ENCODE measurements around the gene OR2A14. TPM values are rescaled to one million over a fixed set of nuclear protein-coding genes. Genes with fewer than 3 reads are reported as not detected.
"Not testable (repeated sequence)": the region's sequence is repeated elsewhere in the genome, so short reads cannot be mapped to it uniquely, and the experiment has no call there.

The OR2A14 gene
- total RNA-seq, 1 experiment from 2014 or later, result not detected

GRCh38 chr7:144178380-144179164, 55.6 kb downstream of the OR2A14 start:
- not testable (repeated sequence) for H3K4me1 Mint-ChIP-seq; H3K27me3 Mint-ChIP-seq (ENCODE audit: low read depth); H2BK20ac ChIP-seq (ENCODE audit: low read depth, low read length, poor library complexity, severe bottlenecking); H3K14ac ChIP-seq (ENCODE audit: insufficient read depth, low read length); H3T11ph ChIP-seq (ENCODE audit: low read length); H3K9ac ChIP-seq (ENCODE audit: extremely low read depth, insufficient read length, low read length); H3K36me3 Mint-ChIP-seq (ENCODE audit: insufficient read depth in 1 of 3, low read depth in 3 of 3); H3K79me1 ChIP-seq (ENCODE audit: insufficient read depth, low read depth, low read length, poor library complexity, severe bottlenecking); H3K23ac ChIP-seq (ENCODE audit: insufficient read length, low read depth, low read length); H2BK5ac ChIP-seq (ENCODE audit: insufficient read length, low read length); H3K23me2 ChIP-seq (ENCODE audit: insufficient read length, low read depth, low read length, poor library complexity, severe bottlenecking); H4K8ac ChIP-seq (replicated peaks; ENCODE audit: insufficient read length, low read depth, low read length); H3K4ac ChIP-seq (ENCODE audit: low read depth, low read length); H2BK15ac ChIP-seq (ENCODE audit: low read depth, low read length); H3K27ac Mint-ChIP-seq; H2BK120ac ChIP-seq (ENCODE audit: low read depth, low read length, poor library complexity, severe bottlenecking); H3K4me3 Mint-ChIP-seq; H3K27ac ChIP-seq (ENCODE audit: insufficient read length, low read depth, low read length); H4K5ac ChIP-seq (ENCODE audit: insufficient read length, low read depth, low read length); H3K79me2 ChIP-seq (ENCODE audit: insufficient read depth, low read length); H3K9me3 ChIP-seq (ENCODE audit: control insufficient read depth, low read depth, low read length); H3K27me3 ChIP-seq (ENCODE audit: insufficient read depth, low read length); H2AK5ac ChIP-seq (ENCODE audit: insufficient read length, low read length); H3K56ac ChIP-seq (ENCODE audit: insufficient read length, low read depth, low read length); H2BK12ac ChIP-seq (ENCODE audit: insufficient read length, low read depth, low read length); H4K20me1 ChIP-seq (ENCODE audit: control insufficient read depth, insufficient read depth, insufficient read length); H3K18ac ChIP-seq (ENCODE audit: insufficient read length, low read depth, low read length); H3K4me2 ChIP-seq (ENCODE audit: insufficient read depth, insufficient read length, low read length); H3K4me1 ChIP-seq (ENCODE audit: insufficient read depth, low read length); H4K91ac ChIP-seq (ENCODE audit: insufficient read length, low read depth, low read length); H3K9me3 Mint-ChIP-seq; H2AFZ ChIP-seq (ENCODE audit: low read length)
- no CpG with 5 or more reads among the region's 10 CpGs for WGBS (ENCODE audit: extremely low coverage, insufficient read length, low lambda C conversion rate)
- DNase-seq, result peak; percentile 54
- TF ChIP-seq, protein P1, sequence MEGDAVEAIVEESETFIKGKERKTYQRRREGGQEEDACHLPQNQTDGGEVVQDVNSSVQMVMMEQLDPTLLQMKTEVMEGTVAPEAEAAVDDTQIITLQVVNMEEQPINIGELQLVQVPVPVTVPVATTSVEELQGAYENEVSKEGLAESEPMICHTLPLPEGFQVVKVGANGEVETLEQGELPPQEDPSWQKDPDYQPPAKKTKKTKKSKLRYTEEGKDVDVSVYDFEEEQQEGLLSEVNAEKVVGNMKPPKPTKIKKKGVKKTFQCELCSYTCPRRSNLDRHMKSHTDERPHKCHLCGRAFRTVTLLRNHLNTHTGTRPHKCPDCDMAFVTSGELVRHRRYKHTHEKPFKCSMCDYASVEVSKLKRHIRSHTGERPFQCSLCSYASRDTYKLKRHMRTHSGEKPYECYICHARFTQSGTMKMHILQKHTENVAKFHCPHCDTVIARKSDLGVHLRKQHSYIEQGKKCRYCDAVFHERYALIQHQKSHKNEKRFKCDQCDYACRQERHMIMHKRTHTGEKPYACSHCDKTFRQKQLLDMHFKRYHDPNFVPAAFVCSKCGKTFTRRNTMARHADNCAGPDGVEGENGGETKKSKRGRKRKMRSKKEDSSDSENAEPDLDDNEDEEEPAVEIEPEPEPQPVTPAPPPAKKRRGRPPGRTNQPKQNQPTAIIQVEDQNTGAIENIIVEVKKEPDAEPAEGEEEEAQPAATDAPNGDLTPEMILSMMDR (conservative IDR thresholded peaks at IDR 0.05), result peak; percentile 71

- not testable (repeated sequence) for H2BK12ac ChIP-seq (ENCODE audit: insufficient read length, low read depth, low read length); H3K4me1 Mint-ChIP-seq; H3K4me1 ChIP-seq (ENCODE audit: insufficient read depth, low read length); H3K27ac Mint-ChIP-seq; H3K79me1 ChIP-seq (ENCODE audit: insufficient read depth, low read depth, low read length, poor library complexity, severe bottlenecking); H2AFZ ChIP-seq (ENCODE audit: low read length); H3K23ac ChIP-seq (ENCODE audit: insufficient read length, low read depth, low read length); H3K9me3 Mint-ChIP-seq; H2BK15ac ChIP-seq (ENCODE audit: low read depth, low read length); H4K8ac ChIP-seq (replicated peaks; ENCODE audit: insufficient read length, low read depth, low read length); H3K56ac ChIP-seq (ENCODE audit: insufficient read length, low read depth, low read length); H3K14ac ChIP-seq (ENCODE audit: insufficient read depth, low read length); H3K27ac ChIP-seq (ENCODE audit: insufficient read length, low read depth, low read length); H3K23me2 ChIP-seq (ENCODE audit: insufficient read length, low read depth, low read length, poor library complexity, severe bottlenecking); H3K4me2 ChIP-seq (ENCODE audit: insufficient read depth, insufficient read length, low read length); H2BK120ac ChIP-seq (ENCODE audit: low read depth, low read length, poor library complexity, severe bottlenecking); H3K4ac ChIP-seq (ENCODE audit: low read depth, low read length); H3K4me3 Mint-ChIP-seq; H3K18ac ChIP-seq (ENCODE audit: insufficient read length, low read depth, low read length); H4K91ac ChIP-seq (ENCODE audit: insufficient read length, low read depth, low read length); DNase-seq; H2BK20ac ChIP-seq (ENCODE audit: low read depth, low read length, poor library complexity, severe bottlenecking); H3K9me3 ChIP-seq (ENCODE audit: control insufficient read depth, low read depth, low read length); H3K79me2 ChIP-seq (ENCODE audit: insufficient read depth, low read length); H3T11ph ChIP-seq (ENCODE audit: low read length); H3K9ac ChIP-seq (ENCODE audit: extremely low read depth, insufficient read length, low read length); H4K5ac ChIP-seq (ENCODE audit: insufficient read length, low read depth, low read length); H3K27me3 ChIP-seq (ENCODE audit: insufficient read depth, low read length); H4K20me1 ChIP-seq (ENCODE audit: control insufficient read depth, insufficient read depth, insufficient read length); H3K36me3 Mint-ChIP-seq (ENCODE audit: insufficient read depth in 1 of 3, low read depth in 3 of 3); H2AK5ac ChIP-seq (ENCODE audit: insufficient read length, low read length); H3K27me3 Mint-ChIP-seq (ENCODE audit: low read depth); H2BK5ac ChIP-seq (ENCODE audit: insufficient read length, low read length)
- WGBS (ENCODE audit: extremely low coverage, insufficient read length, low lambda C conversion rate), result no CpG with 5 or more reads among the region's 2 CpGs
These were observed 56.1 kb downstream of the OR2A14 start for GRCh38 chr7:144179165-144179479.

Measured in H9 (cell line).